GM18519 (cell line): ENCODE results near the gene HSPA12B.

Experiments
- ATAC-seq: cut with Tn5 transposase; IDR thresholded peaks from one replicate; pipeline ENCODE4 v1.9.1; 2021; ENCODE audit warnings: mild to moderate bottlenecking, moderate library complexity; ENCODE audit not compliant: unreplicated experiment, low FRiP score

HSPA12B gene

DNA sequence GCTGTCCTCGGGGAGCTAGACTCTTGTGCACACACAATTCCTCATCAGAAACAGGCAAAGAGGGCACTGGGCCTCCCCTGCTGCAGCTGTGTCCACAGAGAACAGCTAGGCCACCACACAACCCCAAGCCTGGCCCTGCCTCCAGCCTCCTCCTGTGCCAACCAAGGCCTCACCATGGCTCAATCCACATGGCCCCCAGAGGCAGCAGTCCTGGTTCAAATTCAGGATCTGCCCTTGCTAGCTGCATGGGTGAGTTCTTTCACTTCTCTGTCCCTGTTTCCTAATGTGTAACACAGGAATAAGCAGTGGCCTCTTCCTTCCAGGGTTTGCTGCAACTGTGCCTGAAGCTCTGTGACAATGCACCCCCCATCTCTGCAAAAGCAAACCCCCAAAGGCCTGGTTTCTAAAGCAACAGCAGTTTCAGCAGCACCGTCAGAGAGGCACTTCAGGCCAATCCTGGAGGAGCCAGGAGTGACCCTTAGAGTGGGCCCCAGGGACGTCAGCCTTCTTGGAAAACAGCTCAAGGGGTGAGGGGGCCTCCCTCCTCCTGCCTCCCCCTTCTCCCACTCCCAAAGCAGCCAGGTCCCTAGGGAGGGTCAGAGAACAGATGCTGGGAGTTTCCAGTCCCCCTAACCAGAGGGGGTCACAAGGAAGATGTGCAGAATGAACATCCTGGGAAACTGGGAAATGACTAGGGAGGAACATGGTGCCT, 32.8 kb downstream of the HSPA12B start:
- no peak for ATAC-seq

DNA sequence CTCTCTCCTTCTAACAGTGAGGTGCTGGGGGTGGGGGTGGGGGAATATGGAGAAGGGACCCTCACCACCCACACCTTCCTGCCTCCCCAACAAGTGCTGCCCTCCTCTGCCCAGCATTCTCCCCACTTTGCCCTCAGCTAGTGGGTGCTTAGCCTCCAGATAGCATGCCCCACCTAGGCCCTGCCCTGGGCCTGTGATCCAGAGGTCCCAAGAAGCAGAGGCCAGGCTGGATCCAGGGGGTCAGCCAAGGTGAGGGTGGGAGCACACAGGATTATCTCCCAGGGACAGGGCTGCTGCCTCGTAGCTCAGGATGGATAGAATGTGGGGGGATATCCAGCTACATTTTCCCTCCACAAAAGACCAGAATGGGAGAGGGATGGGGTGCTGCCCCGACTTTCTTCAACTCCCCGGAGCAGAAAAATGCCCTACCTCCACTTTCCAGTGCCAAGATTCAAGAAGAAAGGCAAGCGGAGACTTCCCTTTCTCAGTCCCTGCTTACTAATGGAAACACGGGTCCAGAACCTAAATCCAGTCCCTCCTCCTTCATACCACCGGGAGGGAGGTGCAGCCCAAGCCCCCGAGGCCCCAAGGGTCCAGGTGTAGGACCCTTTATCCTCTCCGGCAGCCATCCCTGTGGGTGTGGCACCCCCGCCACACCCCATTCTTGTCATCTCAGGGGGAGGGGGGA, 34.1 kb downstream of the HSPA12B start:
- no peak for ATAC-seq

DNA sequence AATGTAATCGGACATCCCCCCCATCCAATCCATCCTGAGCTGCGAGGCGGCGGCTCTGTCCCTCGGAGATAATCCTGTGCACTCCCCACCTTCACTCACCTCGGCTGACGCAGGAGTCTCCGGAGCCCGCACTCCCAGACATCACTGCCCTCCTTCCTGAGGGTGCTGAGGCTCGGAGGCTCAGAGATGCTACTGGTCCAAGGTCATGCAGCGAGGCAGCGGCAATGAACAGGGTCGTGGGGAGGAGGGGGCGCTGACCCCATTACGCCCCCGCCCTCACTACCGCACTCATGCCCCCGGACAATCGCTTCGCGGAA, 34.6 kb downstream of the HSPA12B start:
- ATAC-seq: no peak

GRCh38 chr20:3767427-3768341, 35.2 kb downstream of the HSPA12B start, which contains the start of gene ADISSP:
TSS of gene ADISSP (minus strand) at chr20:3767753. CDS start at chr20:3760100, 7,653 bp downstream.
- ATAC-seq: peak; percentile 90

DNA sequence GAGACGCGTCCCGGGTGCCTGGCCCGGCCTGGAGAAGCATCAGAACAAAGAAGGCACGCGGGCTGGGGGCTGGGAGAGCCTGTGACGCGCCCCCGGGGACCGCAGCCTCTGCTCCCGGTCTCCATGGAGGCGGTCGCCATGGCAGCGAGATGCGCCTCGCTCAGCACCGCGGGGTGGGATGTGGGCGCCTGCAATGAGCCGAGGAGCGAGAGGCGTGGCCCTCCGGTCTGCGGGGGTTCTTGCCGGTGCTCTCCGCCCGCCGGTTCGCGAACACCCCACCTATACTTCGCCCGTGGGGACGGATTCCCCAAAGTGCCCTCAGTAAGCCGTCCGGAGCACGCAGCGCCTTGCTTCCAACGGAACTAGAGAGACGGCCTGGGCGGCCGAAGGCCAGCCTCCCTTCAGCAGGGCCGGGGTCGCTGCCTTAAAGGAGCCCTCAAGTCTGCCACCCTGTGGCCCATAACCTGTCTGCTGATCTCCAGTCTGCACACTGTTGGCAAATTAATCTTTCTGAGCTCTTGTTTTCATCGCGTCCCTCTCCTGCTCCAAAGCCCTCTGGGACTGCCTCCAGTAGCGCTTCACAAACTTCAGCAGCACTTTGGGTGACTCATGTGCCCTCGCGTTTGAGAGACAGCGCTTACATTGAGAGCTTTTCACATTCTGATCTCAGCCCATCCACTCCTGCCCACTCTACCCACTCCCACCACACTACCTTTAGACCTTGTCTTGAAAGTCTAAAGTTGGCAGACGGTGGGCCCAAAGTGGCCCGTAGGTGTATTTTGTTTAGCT, 36.1 kb downstream of the HSPA12B start:
- no peak for ATAC-seq

- no peak for ATAC-seq
Measured at GRCh38 chr20:3771552-3772058, 39.1 kb downstream of the HSPA12B start.

- no peak for ATAC-seq
Measured at GRCh38 chr20:3775457-3776108, 43.1 kb downstream of the HSPA12B start.

DNA sequence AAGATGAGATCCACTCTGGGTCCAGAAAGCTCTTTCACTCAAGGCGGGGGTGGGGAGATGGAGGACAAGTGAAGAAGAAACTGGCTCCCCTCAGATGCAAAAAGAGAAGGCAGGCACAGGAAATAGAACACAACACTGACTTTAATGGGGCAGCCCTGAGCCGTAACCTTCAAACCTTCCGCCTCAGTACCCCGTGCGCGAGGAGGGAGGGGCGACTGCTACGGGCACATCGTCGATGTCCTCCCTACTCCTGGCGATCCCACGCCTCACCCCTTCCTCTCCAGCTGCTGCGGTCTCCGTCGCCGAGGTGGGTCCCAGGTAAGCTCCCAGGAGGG, 44.9 kb downstream of the HSPA12B start:
- ATAC-seq: no peak

- no peak for ATAC-seq
Measured at GRCh38 chr20:3777716-3778629, 45.5 kb downstream of the HSPA12B start.

- ATAC-seq: no peak
Measured at GRCh38 chr20:3778976-3779375, 46.5 kb downstream of the HSPA12B start.

- ATAC-seq: no peak
Measured at GRCh38 chr20:3781153-3781910, 48.8 kb downstream of the HSPA12B start, which contains the start of gene SPEF1. TSS of gene SPEF1 (minus strand) at chr20:3781448. CDS start at chr20:3781287, 161 bp downstream.

GRCh38 chr20:3782597-3782996, 50.1 kb downstream of the HSPA12B start:
- ATAC-seq: no peak

GRCh38 chr20:3783068-3783489, 50.6 kb downstream of the HSPA12B start:
- ATAC-seq: no peak

- no peak for ATAC-seq
Measured at GRCh38 chr20:3783511-3784195, 51.2 kb downstream of the HSPA12B start.

GRCh38 chr20:3784216-3784853, 51.9 kb downstream of the HSPA12B start:
- no peak for ATAC-seq

- no peak for ATAC-seq
Measured at GRCh38 chr20:3784863-3785239, 52.4 kb downstream of the HSPA12B start.
